AG09309 (cell line): ENCODE data around the gene ABCB10.

ENCODE experiments used
- DNase-seq: peaks from one replicate; pipeline ENCODE4 v3.0.0-alpha.2; 2010; ENCODE audit warnings: low read depth
- H3K4me3 ChIP-seq: 2 replicates; pipeline ENCODE4 v1.5.1; 2011; ENCODE audit warnings: mild to moderate bottlenecking, low read depth, low read length, moderate library complexity; ENCODE audit not compliant: control insufficient read depth
- CTCF ChIP-seq: IDR thresholded peaks from 2 replicates; pipeline ENCODE4 v1.5.1; 2011; ENCODE audit warnings: mild to moderate bottlenecking, low read depth, low read length, inconsistent platforms; ENCODE audit not compliant: insufficient read depth, control insufficient read depth; ENCODE audit errors: missing control alignments

ABCB10 gene

DNA sequence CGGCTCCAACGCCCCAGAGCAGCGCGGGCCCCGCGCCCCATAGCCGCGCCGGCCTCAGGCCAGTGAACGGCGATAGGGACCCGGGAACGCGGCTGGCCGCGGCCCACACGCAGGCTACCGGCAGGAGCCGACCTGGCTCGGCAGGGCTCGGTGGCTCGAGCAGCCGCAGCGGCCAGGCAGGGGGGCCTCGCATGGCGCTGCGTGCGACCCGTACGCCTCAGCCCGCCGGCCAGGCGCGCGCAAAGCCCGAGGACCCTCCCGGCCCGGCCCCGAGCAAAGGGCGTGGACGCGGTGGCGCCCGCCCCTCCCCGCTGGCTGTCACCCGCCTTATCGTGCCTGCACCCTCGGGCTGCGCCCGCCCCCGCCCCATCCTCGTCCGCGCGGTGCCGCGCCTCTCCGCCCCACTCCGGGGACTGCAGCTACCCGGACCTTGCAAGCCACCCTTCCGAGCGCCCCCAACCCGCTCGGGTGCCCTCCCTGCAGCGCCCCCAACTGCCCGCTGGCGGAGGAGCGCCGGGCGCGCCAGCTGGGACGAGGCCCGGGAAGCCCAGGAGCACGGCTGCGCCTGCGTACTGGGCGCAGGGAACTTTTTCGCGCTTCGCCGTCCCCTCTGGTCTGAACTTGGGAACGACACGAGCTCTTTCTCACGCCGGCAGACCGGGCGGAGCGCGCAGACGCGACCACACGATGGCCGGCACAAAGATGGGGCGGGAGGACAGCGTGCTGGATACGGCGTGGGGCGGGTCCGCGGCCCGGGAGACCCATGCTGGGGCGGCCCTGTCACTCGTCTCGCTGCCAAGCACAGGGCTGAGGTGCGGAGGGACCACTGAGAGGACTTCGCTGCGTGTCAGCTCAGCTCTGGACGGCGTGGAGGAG lies at the start of gene ABCB10:
TSS of gene ABCB10 (minus strand) at position 248 of the 876 bp plus-strand sequence. CDS start at position 193, 55 bp downstream.
- H3K4me3 ChIP-seq: peak within 1 kb of the TSS; percentile 71
- DNase-seq: peak; percentile 88
- TF ChIP-seq CTCF: peak; percentile 60

DNA sequence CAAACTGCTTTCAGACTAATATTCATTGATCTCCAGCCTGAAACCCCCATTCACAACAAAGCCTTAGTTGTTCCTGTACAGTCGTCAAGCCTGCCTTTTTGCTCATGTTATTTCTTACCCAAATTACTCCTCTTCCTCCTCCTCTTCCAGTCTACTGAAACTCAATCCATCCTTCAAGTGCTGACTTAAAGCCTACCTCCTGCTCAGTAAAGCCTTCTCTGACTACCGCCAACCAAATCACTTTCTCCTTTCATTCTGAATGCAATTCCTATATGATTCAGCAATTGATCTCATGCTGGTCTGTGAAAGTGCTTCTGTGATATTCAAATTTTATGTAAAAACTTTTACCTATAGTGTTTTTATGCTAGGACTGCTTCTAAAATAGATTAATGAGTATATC lies 48.9 kb upstream of the ABCB10 start:
- H3K4me3 ChIP-seq: no peak overlapping the region
- no peak for DNase-seq
- TF ChIP-seq CTCF: no peak

GRCh38 chr1:229603371-229604005 lies 45.0 kb upstream of the ABCB10 start:
- no peak for TF ChIP-seq CTCF
- no peak for DNase-seq

GRCh38 chr1:229600229-229600628 lies 41.7 kb upstream of the ABCB10 start:
- H3K4me3 ChIP-seq: no peak overlapping the region
- no peak for TF ChIP-seq CTCF
- DNase-seq: no peak

More at GRCh38 chr1:229603371-229604005, 45.0 kb upstream of the ABCB10 start:
- H3K4me3 ChIP-seq: no peak overlapping the region

GRCh38 chr1:229599218-229599954 lies 40.9 kb upstream of the ABCB10 start:
- DNase-seq: no peak

More at GRCh38 chr1:229599218-229599954, 40.9 kb upstream of the ABCB10 start:
- H3K4me3 ChIP-seq: no peak overlapping the region
- no peak for TF ChIP-seq CTCF
